RWPE2 (cell line): Measurements from ENCODE around the gene CD69.

Source experiments
- ATAC-seq: fragments of 200-7000 bp; cut with Tn5 transposase; 3 replicates; pipeline ENCODE4 v1.9.1; 2021; ENCODE audit warnings: low read depth
- DNase-seq: peaks from one replicate; pipeline ENCODE4 v3.0.0-alpha.2; 2020; ENCODE audit warnings: low spot score
- H3K27ac ChIP-seq: fragments of 450-650 bp; 2 replicates; pipeline ENCODE4 v1.5.1; 2017; ENCODE audit warnings: mild to moderate bottlenecking; ENCODE audit not compliant: poor library complexity, severe bottlenecking
- H3K27me3 ChIP-seq: fragments of 250-450 bp; sonication (Bioruptor Pico); 2 replicates; pipeline ENCODE4 v1.5.1; 2021; ENCODE audit warnings: mild to moderate bottlenecking, moderate library complexity; ENCODE audit not compliant: insufficient read depth, poor library complexity, severe bottlenecking
- H3K36me3 ChIP-seq: fragments of 250-450 bp; sonication (Bioruptor Pico); 2 replicates; pipeline ENCODE4 v1.5.1; 2020; ENCODE audit warnings: low read depth, mild to moderate bottlenecking, moderate library complexity
- H3K4me1 ChIP-seq: fragments of 250-450 bp; sonication (Bioruptor Pico); 2 replicates; pipeline ENCODE4 v1.5.1; 2021; ENCODE audit warnings: mild to moderate bottlenecking, moderate library complexity; ENCODE audit not compliant: insufficient read depth, poor library complexity, severe bottlenecking
- H3K4me3 ChIP-seq: fragments of 250-450 bp; sonication (Bioruptor Pico); 2 replicates; pipeline ENCODE4 v1.5.1; 2021; ENCODE audit warnings: mild to moderate bottlenecking, moderate library complexity; ENCODE audit not compliant: severe bottlenecking
- H3K9me3 ChIP-seq: fragments of 250-450 bp; sonication (Bioruptor Pico); 2 replicates; pipeline ENCODE4 v1.5.1; 2021; ENCODE audit warnings: mild to moderate bottlenecking, moderate library complexity; ENCODE audit not compliant: severe bottlenecking
- CTCF ChIP-seq: fragments of 450-650 bp; IDR thresholded peaks from one replicate; pipeline ENCODE4 v1.5.1; 2017; ENCODE audit warnings: mild to moderate bottlenecking, moderate library complexity; ENCODE audit not compliant: poor library complexity, severe bottlenecking

CD69 gene

DNA sequence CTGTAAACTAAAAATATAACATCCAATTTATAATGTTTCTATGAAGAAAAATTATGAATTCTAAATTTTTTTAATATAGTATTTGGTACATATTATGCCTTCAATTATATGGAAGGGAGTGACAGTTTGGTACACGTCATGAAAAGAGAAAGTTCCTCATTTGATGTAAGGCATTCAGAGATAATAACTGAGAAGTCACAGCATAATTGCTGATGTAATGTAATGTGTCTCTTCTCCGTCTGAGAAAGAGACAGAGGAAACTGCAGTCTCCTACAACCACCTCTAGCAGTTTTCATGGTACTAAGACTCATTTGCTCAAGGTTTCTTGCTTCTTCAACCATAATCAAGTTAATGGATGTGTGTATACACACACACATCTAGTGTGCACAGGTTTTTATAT, 2.3 kb upstream of the CD69 start:
- Histone ChIP-seq H3K4me3 (no peak overlapping the region), H3K4me1 (no peaks in the 10 kb centered on the region), H3K36me3 (no peaks in the 10 kb centered on the region), H3K9me3 (no peaks in the 10 kb centered on the region), H3K27ac (no peak overlapping the region), H3K27me3 (no peaks in the 10 kb centered on the region)
- no peak for TF ChIP-seq CTCF
- no peak for ATAC-seq
- no peak for DNase-seq

- Histone ChIP-seq H3K27me3 (no peaks in the 10 kb centered on the region), H3K36me3 (no peaks in the 10 kb centered on the region), H3K4me3 (no peak overlapping the region), H3K4me1 (no peaks in the 10 kb centered on the region), H3K27ac (no peak overlapping the region), H3K9me3 (no peaks in the 10 kb centered on the region)
- TF ChIP-seq CTCF: no peak
- no peak for DNase-seq
- no peak for ATAC-seq
These were observed 1.7 kb upstream of the CD69 start for GRCh38 chr12:9762369-9762768.

DNA sequence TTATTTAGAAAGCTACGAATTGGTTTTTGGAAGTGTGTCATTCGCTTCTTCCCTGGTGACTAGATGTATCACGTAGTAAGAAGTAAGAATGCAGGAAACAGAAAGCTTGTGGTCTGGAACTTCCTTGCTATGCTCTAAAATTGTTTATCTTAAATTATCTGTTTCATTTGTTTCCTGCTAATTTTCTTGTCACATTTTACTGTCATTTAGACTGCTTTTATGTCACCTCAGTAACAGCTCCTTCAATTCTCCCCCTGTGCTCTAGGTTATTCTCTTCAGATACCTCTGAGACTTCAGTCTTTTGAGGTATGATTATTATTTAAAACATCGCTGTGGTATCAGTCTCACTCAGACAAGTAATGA, 699 bp upstream of the CD69 start:
- DNase-seq: no peak
- Histone ChIP-seq H3K27me3 (no peaks in the 10 kb centered on the region), H3K4me3 (no peak overlapping the region), H3K36me3 (no peaks in the 10 kb centered on the region), H3K27ac (no peak overlapping the region), H3K4me1 (no peaks in the 10 kb centered on the region), H3K9me3 (no peaks in the 10 kb centered on the region)
- no peak for TF ChIP-seq CTCF
- ATAC-seq: no peak

GRCh38 chr12:9760120-9760519, 581 bp downstream of the CD69 start:
- no peak overlapping the region for H3K27ac ChIP-seq
- no peaks in the 10 kb centered on the region for H3K9me3 ChIP-seq
- no peaks in the 10 kb centered on the region for H3K27me3 ChIP-seq
- H3K36me3 ChIP-seq: no peaks in the 10 kb centered on the region
- DNase-seq (no peak), ATAC-seq (no peak)
- H3K4me1 ChIP-seq: no peaks in the 10 kb centered on the region
- no peak for TF ChIP-seq CTCF
- no peak overlapping the region for H3K4me3 ChIP-seq

GRCh38 chr12:9759694-9760093, 1.0 kb downstream of the CD69 start:
- Histone ChIP-seq H3K27me3 (no peaks in the 10 kb centered on the region), H3K27ac (no peak overlapping the region), H3K4me1 (no peaks in the 10 kb centered on the region), H3K36me3 (no peaks in the 10 kb centered on the region), H3K9me3 (no peaks in the 10 kb centered on the region), H3K4me3 (no peak overlapping the region)
- DNase-seq (no peak), ATAC-seq (no peak)
- no peak for TF ChIP-seq CTCF
